ENCODE measurements around the gene SRRM3.
"Not testable (repeated sequence)": the region's sequence is repeated elsewhere in the genome, so short reads cannot be mapped to it uniquely, and the experiment has no call there.

Gene SRRM3

DNA sequence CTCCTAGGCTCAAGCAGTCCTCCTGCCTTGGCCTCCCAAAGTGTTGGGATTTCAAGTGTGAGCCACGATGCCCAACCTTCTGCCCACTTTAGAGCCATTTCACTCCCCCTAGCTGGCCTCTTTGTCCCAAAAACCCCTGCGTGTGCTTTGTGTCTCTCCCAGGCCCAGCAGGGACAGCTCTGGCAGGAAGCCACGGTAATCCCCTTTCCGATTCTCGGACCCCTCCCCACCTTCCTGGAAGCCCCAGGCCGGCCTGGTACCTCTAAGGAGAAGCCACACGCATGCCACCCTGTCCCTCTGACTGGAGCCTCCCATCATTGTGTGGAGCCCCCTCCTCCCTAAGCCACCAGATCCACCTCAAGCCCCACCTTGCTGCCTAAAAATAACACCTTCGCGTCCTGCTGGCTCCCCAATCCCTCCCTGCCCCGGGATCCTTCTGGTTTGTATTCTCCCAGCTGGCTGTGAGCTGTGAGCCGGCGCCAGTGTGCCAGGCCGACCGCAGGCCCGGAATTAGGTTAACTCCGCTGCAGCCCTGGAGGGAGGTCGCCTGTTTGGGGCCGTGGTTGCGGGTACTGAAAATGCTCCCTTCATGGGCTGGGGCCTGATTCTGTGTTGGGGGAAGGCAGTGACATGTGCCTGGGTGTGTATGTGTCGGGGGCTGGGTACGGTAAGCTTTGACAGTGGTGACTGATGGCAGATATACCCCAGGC is 16.4 kb upstream of the SRRM3 start:
- peak in 14 of 42 donors; percentile 2 to 50 (median 34) for DNase-seq
- intact Hi-C loops (cut with DNase I), result no loop called here

DNA sequence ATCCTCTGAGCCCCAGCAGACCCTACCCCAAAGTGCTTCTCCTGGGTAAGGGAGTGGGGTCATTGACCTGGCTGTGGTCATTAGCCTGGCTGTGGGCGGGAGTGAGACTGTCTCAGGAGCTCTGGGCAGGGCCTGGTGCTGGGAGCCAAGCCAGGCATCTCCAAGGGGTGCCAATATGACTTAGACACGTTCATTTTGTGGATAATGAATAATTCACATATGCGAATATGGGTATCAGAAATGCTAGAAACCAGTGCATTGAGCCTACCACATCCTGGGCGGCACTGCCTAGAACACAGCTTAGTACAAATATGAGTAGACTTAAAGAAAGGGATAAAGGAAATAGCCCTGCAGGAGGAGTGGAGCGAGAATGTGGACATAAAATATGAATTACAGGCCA is 14.4 kb upstream of the SRRM3 start:
- no peak for DNase-seq
- intact Hi-C loops (cut with DNase I), result no loop called here

DNA sequence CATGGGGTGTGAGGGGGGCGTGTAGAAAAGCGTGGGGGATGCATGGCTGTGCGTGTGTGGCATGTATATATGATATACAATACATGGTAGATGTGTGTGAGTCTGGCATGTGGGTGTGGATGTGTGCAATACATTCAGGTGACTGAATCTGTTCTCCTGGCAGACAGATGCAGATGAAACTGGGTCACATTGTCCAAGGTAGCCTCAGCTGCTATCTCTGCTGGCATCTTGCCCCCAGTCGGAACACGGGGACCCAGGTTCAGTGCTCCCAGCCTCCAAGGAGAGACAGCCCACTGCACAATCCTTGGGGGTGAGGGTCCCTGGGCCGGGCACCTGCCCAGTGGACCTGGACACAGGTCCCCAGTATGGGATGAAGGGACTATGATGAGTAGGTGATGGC is 12.4 kb upstream of the SRRM3 start:
- intact Hi-C loops (cut with DNase I), result no loop called here
- no peak for DNase-seq

DNA sequence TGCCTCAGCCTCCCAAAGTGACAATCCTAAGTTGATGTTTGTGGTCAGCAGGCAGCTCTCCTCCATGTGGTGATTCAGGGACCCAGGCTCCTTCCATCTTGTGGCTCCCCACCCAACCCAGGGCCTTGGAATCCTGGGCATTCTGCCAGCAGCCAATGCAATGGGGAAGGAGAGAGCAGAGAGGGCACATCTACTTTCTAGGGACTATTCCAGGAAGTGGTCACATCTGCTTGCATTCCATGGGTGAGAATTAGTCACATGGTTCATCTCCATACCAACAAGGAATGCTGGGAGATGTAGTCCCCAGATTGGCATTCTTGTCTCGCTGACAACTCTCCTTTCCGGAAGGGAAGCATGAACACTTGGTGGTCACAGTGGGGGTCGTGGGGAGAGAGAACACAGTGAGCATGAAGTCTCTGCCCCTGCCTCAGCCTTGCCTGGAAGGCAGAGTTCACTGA is 9.9 kb upstream of the SRRM3 start:
- DNase-seq, result peak in 10 of 42 donors; percentile 5 to 52 (median 34)
- intact Hi-C loops (cut with DNase I), result no loop called here

DNA sequence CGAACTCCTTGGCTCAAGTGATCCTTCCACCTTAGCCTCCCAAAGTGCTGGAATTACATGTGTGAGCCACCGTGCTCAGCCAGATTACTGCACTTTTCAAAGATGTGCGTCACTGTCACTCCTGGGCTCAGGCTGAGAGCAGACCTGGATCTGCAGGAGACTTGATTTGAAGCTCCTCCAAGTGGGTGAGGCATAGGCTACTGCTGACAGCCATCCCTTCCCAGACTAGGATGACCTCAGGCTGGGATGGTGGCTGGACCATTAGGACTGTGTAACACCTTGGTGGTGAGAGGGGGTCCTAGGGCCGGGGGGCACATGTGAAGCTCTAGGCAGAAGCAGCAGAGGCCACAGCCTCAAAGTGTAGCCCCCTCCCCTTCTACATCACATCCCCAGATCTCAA is 8.2 kb upstream of the SRRM3 start:
- intact Hi-C loops (cut with DNase I), result no loop called here

DNA sequence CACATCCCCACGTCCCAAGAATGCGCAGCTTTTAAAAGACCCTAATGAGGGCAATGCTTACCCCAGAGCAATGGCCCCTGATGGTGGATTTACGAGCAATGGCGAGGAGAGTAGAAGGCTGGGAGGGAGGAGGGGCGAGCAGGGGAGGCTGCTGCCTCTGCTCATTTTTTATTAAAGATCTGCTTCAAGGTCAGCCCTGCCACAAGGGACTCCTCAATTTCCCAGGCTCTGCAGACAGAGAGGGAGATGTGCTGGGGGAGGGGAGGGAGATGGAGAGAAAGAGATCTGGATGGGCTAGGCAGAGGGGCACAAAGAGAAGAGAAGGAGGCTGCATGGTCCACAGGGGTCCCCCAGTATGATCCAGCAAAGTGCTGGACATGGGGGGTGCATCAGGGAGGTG is 7.8 kb upstream of the SRRM3 start:
- DNase-seq, result no peak
- intact Hi-C loops (cut with DNase I), result no loop called here

More for the DNA sequence above, 8.2 kb upstream of the SRRM3 start:
- DNase-seq, result no peak

DNA sequence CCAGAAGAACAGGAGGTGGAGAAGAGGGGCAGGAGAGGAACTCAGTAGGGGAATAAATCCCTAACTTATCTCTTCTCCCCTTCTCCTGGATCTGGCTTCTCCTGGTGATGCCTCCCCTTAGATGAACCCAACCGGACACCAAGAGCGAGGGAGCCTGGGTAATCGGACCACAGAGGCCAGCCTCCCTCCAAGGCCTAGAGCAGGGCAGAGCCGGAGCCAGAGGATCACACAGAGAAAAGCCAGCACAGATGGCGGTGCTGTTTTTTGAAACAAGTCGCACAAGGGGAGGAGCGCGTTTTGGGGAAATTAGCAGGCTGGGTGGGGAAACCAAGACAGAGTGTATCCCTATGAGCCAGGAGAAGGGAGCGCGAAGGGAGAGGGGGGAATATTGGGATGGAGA is 4.9 kb upstream of the SRRM3 start:
- DNase-seq, result no peak
- intact Hi-C loops (cut with DNase I), result no loop called here

DNA sequence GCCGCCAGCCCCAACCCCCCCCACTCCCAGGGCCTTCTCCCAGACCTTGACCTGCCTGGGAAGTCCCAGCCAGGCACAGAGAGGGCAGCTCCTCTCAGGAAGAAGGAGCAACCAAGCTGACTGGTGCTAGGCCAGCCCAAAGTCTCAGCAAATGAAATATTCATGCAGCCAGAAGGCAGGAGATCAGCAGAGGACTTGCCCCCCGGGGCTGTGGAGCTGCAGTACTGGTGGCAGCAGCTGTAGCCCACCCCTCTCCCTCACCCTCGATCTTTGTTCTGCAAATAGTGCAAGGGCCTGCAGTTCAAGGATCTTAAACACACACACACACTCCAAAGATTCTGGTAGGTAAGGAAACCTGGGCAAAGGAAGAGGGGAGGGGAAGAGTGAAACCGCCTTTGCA is 3.5 kb upstream of the SRRM3 start:
- intact Hi-C loops (cut with DNase I), result no loop called here
- no peak for DNase-seq

DNA sequence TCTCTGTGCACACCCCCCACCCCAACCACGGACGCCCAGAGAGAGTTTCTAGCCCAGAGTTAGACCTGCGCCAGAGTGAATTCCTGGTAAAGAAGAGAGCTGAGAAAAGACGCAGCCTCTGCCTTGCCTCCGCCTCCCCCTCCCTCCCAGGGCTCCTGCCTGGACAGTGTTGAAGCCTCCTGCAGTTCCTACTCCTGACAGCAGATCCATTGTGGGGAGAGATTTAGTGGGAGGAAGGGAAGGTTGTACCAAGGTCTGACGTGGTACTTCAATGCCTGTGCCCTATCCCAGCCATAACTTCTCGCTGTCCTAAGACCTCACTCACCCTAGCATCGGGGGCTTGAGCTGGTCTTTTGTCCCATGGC is 952 bp downstream of the SRRM3 start:
- DNase-seq, result peak in 13 of 42 donors; percentile 18 to 64 (median 36)
- intact Hi-C loops (cut with DNase I), result no loop called here

DNA sequence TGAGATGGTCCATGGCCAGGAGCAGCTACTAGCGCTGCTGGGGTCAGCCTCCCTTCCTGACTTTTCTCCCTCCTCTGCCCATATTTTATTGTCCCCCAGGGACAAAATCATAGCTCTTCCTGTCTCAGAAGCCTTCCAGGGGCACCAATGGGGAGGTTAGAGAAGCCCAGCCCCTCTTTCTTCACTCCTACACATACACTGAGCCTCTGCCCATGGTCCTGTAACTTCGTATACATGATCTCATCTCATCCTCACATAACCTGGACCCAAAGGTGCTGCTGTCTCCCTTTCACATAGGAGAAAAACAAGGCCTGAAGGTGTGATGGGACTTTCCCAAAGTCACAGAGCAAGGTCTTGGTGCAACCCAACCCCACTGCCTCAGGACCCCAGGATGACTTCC is 2.5 kb downstream of the SRRM3 start:
- DNase-seq, result no peak
- intact Hi-C loops (cut with DNase I), result no loop called here

DNA sequence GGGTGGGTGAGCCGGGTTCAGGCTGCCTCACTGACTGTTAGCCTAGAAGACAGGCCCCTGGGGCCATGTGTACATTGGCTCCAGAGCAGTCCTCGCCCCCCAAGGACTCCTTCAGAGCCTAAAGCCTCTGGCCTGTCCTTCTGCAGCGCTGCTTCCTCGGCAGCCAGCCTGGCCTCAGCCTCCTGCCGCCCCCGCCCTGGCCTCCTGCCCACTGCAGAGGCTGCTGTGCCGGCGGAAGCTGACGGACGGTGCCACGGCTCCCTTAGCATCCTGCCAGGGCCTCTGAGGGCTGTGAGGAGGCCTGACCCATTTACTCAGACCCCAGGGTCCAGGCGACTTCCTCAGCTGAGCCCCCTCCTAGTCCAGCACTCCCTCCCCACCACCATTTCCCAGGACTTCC is 4.9 kb downstream of the SRRM3 start:
- intact Hi-C loops (cut with DNase I), result no loop called here
- DNase-seq, result peak in 1 of 42 donors; percentile 15

DNA sequence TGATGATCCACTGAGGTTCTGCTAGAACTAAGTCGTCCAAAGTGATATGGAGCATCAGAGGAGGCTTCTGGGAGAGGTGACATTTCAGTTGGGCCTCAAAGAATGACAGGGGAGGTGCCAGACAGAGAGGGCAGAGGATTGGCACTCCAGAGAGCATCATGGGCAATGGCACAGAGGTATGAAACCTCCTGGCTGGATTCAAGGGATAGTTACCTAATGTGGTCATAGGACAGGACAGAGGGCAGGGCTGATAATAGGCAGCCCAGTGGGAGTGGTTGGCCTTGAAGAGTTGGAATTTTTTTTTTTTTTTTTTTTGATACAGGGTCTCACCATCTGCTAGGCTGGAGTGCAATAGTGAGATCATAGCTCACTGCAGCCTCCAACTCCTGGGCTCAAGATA is 7.6 kb downstream of the SRRM3 start:
- intact Hi-C loops (cut with DNase I), result no loop called here
- DNase-seq, result no peak

DNA sequence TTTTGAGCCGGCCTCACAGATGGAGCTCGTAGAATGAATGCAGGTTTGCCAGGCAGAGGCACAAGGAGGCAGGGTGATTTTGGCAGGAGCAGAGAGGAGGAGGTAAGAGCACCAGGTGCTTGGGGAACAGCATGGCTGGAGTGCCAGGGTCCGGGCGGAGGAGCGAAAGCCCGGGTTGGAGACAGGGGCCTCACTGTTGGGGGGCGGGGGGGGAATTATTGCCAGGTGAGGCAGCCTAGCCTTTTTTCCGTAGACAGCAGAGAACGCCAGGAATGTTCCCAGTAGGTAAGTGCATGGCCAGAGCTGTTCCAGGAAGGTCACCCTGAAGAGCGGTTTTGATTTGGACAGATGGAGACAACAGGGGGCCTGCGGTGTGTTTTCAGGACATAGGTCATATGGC is 9.5 kb downstream of the SRRM3 start:
- DNase-seq, result no peak
- intact Hi-C loops (cut with DNase I), result no loop called here

DNA sequence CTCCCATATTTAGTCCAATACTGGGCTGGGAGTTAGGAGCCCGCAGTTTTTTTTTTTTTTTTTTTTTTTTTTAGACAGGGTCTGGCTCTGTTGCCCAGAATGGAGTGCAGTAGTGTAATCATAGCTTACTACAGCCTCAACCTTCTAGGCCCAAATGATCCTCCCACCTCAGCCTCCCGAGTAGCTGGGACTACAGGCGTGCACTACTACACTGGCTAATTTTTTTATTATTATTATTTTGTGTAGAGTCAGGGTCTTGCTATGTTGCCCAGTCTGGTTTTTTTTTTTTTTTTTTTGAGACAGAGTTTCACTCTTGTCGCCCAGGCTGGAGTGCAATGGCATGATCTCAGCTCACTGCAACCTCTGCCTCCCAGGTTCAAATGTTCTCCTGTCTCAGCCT is 13.7 kb downstream of the SRRM3 start:
- intact Hi-C loops (cut with DNase I); DNase-seq: not testable (repeated sequence)

DNA sequence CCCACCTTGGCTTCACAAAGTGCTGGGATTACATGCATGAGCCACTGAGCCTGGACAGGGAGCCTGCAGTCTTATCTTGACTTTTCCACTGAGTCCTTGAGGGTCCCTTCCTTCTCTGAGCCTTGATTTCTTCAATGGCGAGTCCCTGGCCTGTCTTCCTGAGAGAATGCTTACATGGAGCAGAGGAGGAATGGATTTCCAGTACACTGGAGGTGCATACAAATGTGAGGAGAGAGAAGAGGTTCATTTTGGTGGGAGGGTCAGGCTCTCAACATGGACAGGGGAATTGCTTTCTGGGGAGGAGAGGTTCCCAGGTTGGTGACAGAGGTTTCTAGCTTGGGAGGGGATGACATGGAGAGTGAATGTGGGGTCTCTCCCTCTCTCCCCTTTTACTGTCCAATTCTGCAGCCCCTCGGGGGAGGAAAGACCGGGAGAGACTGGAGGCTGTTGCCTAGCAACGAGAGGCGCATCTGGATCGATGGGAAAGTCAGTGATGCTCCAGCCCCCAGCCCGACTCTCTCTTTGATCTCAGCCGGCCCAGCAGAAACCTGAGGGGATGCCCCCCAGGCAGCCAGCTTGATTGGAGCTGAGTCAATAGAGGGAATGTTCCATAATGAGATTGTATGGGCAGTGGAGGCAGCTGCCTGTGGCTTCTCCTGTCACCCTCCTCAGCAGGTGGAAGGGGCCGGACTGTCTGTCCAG is 14.8 kb downstream of the SRRM3 start:
- DNase-seq, result peak in 2 of 42 donors; percentile 23 to 40
- intact Hi-C loops (cut with DNase I), result no loop called here

DNA sequence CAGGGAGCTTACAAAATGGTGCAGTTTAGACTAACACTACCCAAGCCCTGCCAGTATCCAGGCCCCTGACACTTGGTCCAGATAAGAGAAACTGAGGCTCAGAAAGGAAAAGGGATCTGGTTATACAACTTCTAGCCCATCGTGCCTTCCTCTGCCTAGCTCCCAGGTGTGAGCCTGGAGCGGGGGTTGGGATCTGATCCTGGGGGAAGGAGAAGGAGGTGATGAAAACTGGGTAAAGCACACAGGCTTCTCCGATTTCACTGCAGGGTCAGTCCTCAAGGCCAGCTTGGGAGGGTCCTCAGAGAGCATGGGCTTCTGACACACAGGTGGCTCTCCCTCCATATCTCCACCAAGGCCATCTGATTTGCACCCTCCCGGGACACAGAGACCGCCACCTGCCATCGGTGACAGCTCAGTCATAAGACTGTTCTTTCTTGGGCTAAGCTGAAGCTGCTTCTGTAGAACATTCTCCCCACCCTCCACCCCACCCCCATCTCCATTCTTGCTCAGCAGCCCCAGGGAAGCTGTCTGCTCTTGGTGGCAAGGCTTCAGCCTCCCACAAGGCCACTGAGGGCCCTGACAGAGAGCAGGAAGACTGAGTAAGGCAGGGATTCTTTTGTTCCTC is 16.4 kb downstream of the SRRM3 start:
- peak; percentile 23 to 88 (median 61) for DNase-seq
- intact Hi-C loops (cut with DNase I), result no loop called here

DNA sequence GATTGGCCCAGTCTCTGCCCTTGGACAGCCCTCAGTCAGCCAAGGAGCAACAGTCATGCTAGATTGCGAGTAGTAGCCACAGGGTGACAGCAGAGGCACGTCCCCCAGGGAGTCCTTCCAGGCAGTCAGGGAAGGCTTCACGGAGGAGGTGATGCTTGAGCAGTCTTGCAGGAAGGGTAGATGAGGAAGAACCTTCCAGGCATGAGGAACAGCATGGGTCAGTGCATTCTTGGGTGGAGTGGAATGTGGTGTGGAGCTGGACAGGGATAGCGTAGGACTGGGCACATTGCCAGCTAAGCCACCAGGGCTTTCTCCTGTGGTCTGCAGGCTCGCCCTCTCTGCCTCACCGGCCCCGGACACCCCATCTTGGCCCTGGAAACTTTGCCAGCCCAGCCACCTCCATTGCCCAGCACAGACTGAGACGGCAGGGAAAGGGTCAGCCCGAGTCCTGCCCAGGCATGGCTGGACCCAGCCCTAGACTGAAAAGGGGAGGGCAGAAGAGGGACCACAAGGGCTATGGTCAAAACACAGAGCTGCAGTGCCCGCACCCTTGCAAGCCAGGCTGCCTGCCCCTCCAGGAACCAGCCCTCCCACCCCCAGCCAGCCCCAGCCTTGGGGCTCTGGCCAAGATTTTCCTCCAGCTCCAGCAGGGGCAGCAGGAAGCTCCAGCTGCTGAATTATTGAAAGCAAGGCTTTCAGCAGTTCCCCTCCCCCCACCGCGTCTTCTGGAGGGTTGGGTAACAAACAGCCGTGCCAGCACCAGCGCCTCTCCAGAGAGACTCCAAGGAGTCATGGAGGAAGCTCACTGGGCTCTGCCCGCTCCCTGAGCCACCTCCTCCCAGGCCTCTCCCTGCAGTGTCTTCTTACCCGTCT is 18.7 kb downstream of the SRRM3 start:
- peak; percentile 21 to 72 (median 51) for DNase-seq
- intact Hi-C loops (cut with DNase I), result no loop called here

DNA sequence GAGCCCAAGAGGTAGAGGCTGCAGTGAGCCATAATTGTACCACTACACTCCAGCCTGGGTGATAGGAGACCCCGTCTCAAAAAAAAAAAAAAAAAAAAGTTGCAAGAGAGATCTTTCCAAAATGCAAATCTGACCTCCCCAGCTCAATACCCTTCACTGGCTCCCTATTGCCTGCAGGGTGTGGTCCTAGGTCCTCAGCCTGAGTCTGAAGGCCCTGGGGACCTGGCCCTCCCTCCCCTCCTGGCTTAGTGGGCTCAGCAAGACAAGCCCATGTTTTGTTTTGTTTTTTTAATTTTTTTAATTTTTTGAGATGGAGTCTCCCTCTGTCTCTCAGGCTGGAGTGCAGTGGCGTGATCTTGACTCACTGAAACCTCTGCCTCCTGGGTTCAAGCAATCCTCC is 20.6 kb downstream of the SRRM3 start:
- DNase-seq, result no peak
- intact Hi-C loops (cut with DNase I), result no loop called here

DNA sequence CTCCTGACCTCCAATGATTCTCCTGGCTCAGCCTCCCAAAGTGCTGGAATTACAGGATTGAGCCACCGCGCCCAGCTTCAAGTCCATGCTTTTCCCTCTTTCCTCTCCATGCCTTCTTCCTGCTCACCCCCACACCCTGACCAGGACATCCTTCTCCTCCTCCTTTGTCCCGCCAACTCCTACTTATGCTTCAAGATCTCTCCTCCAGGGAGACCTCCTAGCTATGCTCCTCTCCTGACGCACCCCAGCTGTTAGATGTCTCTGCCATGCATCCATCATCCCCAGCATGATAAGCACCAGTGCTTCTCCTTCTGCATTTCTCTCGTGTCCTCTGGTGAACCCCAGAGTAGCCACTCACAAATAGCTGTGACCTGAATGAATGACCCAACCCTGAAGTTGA is 21.1 kb downstream of the SRRM3 start:
- DNase-seq, result no peak
- intact Hi-C loops (cut with DNase I), result no loop called here
